Lung (tissue), 12 donors: ENCODE results near the gene EFCAB9. TPM values are rescaled to one million over a fixed set of nuclear protein-coding genes. Genes with fewer than 3 reads are reported as not detected.
"Not testable (repeated sequence)": the region's sequence is repeated elsewhere in the genome, so short reads cannot be mapped to it uniquely, and the experiment has no call there.

Experiments used
- ATAC-seq: fragments of 200-7000 bp; cut with Tn5 transposase; one replicate; pipeline ENCODE4 v1.9.1; 2020; ENCODE audit warnings: moderate number of reproducible peaks; ENCODE audit not compliant: insufficient read depth, low FRiP score
- DNase-seq, 3 donors: peaks; one replicate each; pipeline ENCODE4 v3.0.0-alpha.2; 2013 to 2017
- H3K27ac ChIP-seq, 2 donors: one replicate each; pipeline ENCODE4 v1.5.1; 2013; ENCODE audit warnings: mild to moderate bottlenecking in 2 of 2, moderate library complexity in 2 of 2, control low read depth in 1 of 2, inconsistent platforms in 1 of 2, low read depth in 1 of 2, low read length in 1 of 2
- H3K27me3 ChIP-seq, 3 donors: one replicate each; pipeline ENCODE4 v1.5.1; 2013; ENCODE audit warnings: low read length in 2 of 3; ENCODE audit not compliant: control insufficient read depth in 3 of 3, insufficient read depth in 3 of 3
- H3K36me3 ChIP-seq, 4 donors: one replicate each; pipeline ENCODE4 v1.5.1; 2013; ENCODE audit warnings: low read length in 4 of 4, mild to moderate bottlenecking in 1 of 4, moderate library complexity in 1 of 4; ENCODE audit not compliant: control insufficient read depth in 4 of 4, insufficient read depth in 4 of 4
- H3K4me1 ChIP-seq, 5 donors: one replicate each; pipeline ENCODE4 v1.5.1; 2013; ENCODE audit warnings: low read length in 5 of 5, mild to moderate bottlenecking in 2 of 5, moderate library complexity in 1 of 5; ENCODE audit not compliant: control insufficient read depth in 5 of 5, insufficient read depth in 5 of 5
- H3K4me3 ChIP-seq: one replicate; pipeline ENCODE4 v1.5.1; 2013; ENCODE audit warnings: mild to moderate bottlenecking, control low read depth, moderate library complexity
- H3K9ac ChIP-seq, 2 donors: one replicate each; pipeline ENCODE4 v1.5.1; 2013; ENCODE audit warnings: low read length in 2 of 2, control low read depth in 1 of 2; ENCODE audit not compliant: insufficient read depth in 1 of 2
- H3K9me3 ChIP-seq, 4 donors: one replicate each; pipeline ENCODE4 v1.5.1; 2013; ENCODE audit warnings: low read length in 3 of 4, mild to moderate bottlenecking in 1 of 4, moderate library complexity in 1 of 4; ENCODE audit not compliant: control insufficient read depth in 4 of 4, insufficient read depth in 3 of 4
- WGBS, 2 donors: extraction: QIAGEN DNeasy Blood & Tissue Kit; methylation state at CpG; one replicate each; pipeline ENCODE4 v1.1.7; 2013; 5-methylcytosine and 5-hydroxymethylcytosine counted together
- polyA plus RNA-seq, 2 donors: library from polyadenylated mRNA; stranded (reverse); fragments of 200-250 nt; gene quantifications; one replicate each; pipeline ENCODE4 v1.2.1, GENCODE V29; 2013
- total RNA-seq, 2 donors: library from RNA; depleted of rRNA in 1 of 2; stranded (reverse); fragments of >200 nt in 1 of 2; gene quantifications; one replicate each; pipeline ENCODE4 v1.2.1, GENCODE V29; 2014 to 2021
- TF ChIP-seq, protein P1 (sequence below): IDR thresholded peaks from 2 replicates; pipeline ENCODE4 v1.5.1; 2012; ENCODE audit warnings: mild to moderate bottlenecking; ENCODE audit errors: control extremely low read depth, extremely low read depth
- donor health status: control.
- donor health status: control.
- donor health status: Bipolar disorder and iron deficiency.
- donor health status: healthy.
- donor health status: DM: yes; HTN: yes; CAD: no.

The EFCAB9 gene
- total and polyA plus RNA-seq, 4 donors = not detected

DNA sequence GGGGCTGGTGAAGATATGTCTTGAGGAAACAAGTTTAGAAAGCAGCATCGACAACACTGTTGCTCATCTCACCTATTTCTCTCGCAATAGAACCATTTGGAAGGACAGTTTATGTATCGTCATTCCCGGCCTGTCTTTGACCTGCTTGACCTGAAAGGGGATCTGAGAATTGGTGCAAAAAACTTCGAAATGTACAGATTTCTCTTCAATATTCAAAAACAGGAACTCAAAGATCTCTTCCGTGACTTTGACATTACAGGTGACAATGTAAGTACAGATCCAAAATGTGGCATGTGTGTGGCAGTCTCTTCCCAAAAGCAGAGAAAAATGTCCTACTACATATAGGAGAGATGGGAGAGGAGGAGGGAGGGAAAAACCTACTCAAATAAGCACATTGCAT, 6.5 kb downstream of the EFCAB9 start:
- Histone ChIP-seq H3K9ac (no peak overlapping the region), H3K4me1 (no peaks in the 10 kb centered on the region), H3K9me3 (no peaks in the 10 kb centered on the region), H3K27ac (no peak overlapping the region), H3K27me3 (no peaks in the 10 kb centered on the region), H3K4me3 (no peak overlapping the region), H3K36me3 (no peaks in the 10 kb centered on the region)
- DNase-seq = no peak
- TF ChIP-seq, protein P1, sequence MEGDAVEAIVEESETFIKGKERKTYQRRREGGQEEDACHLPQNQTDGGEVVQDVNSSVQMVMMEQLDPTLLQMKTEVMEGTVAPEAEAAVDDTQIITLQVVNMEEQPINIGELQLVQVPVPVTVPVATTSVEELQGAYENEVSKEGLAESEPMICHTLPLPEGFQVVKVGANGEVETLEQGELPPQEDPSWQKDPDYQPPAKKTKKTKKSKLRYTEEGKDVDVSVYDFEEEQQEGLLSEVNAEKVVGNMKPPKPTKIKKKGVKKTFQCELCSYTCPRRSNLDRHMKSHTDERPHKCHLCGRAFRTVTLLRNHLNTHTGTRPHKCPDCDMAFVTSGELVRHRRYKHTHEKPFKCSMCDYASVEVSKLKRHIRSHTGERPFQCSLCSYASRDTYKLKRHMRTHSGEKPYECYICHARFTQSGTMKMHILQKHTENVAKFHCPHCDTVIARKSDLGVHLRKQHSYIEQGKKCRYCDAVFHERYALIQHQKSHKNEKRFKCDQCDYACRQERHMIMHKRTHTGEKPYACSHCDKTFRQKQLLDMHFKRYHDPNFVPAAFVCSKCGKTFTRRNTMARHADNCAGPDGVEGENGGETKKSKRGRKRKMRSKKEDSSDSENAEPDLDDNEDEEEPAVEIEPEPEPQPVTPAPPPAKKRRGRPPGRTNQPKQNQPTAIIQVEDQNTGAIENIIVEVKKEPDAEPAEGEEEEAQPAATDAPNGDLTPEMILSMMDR = no peak
- WGBS, 2 donors = 81 to 83% methylated on average over 6 of the region's 6 CpGs
- ATAC-seq = no peak

DNA sequence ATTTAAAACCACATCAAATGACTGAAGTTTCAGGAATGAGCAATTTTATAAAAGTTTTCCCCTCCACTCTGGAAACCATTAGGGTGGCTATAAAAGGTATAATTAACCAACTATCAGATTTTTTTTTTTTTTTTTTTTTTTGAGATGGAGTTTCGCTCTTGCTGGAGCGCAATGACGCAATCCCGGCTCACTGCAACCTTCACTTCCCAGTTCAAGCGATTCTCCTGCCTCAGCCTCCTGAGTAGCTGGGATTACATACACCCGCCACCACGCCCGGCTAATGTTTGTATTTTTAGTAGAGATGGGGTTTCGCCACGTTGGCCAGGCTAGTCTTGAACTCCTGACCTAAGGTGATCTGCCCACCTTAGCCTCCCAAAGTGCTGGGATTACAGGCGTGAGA, 12.0 kb downstream of the EFCAB9 start:
- not testable (repeated sequence) for H3K4me3 ChIP-seq, H3K4me1 ChIP-seq, H3K9ac ChIP-seq, DNase-seq, H3K27me3 ChIP-seq, H3K9me3 ChIP-seq, H3K27ac ChIP-seq, ATAC-seq
- WGBS, 2 donors = 73 to 84% methylated on average over 11 of the region's 11 CpGs
- peaks cover 1 to 22% (median 14%) of the 10 kb centered on the region in 4 donors for H3K36me3 ChIP-seq

DNA sequence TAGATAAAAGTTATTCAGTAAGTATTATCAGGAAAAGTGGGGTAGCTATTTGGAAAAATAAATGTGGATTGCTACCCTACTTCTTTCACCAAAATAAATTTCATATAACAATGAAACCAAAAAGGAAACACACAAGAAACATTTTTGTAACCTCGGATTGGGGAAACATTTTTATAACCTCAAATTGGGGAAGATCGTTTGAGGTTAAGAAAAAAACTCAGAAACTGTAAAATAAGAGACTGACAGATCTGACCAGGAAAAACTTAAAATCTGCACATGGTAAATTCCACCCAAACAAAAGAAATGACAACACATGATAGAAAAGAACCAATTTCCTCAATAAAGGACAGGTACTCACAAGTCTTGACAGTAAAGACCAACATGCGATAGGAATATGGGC, 13.5 kb downstream of the EFCAB9 start:
- peaks cover 7 to 24% (median 17%) of the 10 kb centered on the region in 4 donors for H3K36me3 ChIP-seq
- TF ChIP-seq, protein P1 = no peak
- ATAC-seq = no peak
- H3K4me3 ChIP-seq = no peak overlapping the region
- WGBS, 2 donors = 37 to 44% methylated on average over 3 of the region's 3 CpGs
- H3K9ac ChIP-seq = no peak overlapping the region
- no peaks in the 10 kb centered on the region for H3K27me3 ChIP-seq
- no peaks in the 10 kb centered on the region for H3K9me3 ChIP-seq
- DNase-seq = no peak
- no peaks in the 10 kb centered on the region for H3K4me1 ChIP-seq
- no peak overlapping the region for H3K27ac ChIP-seq

DNA sequence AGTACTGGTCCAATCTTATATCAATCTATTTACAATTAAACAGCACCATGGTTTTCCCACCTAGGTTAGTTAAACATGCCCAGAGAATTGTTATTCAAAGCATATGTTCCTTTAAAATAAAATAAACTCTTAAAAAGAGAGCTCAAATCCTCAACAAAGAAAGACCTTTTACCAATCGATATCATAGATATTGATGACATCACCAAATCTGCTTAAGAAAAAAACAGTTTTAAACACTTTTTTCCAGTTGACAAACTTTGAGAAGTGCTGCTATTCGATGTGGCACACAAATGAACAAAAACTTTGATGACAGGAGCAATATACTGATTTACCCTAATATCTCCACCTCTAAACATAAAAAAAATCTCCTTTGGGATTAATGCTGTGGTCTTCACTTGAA, 15.7 kb downstream of the EFCAB9 start:
- no peak for ATAC-seq
- DNase-seq = no peak
- 97 to 98% methylated on average over 2 of the region's 2 CpGs for WGBS, 2 donors
- Histone ChIP-seq H3K9me3 (no peaks in the 10 kb centered on the region), H3K4me1 (no peaks in the 10 kb centered on the region), H3K27ac (no peak overlapping the region), H3K27me3 (no peaks in the 10 kb centered on the region), H3K36me3 (peaks cover 7 to 30% (median 19%) of the 10 kb centered on the region in 4 donors), H3K9ac (no peak overlapping the region), H3K4me3 (no peak overlapping the region)
- TF ChIP-seq, protein P1 = no peak
